Activated T-helper 17 cell treated with anti-CD3 and anti-CD28 coated beads, Interleukin-2, amount 50 U/mL, for 72 hours (primary cell): Measurements from ENCODE around the gene ANKRD52. TPM values are rescaled to one million over a fixed set of nuclear protein-coding genes. Genes with fewer than 3 reads are reported as not detected.
A peak's percentile ranks its signal among the peaks of the same experiment; 100 is the strongest.
"Not testable (repeated sequence)": the region's sequence is repeated elsewhere in the genome, so short reads cannot be mapped to it uniquely, and the experiment has no call there.

Experiments used
- ATAC-seq: fragments of 150-1000 bp; cut with Tn5 transposase; replicated peaks from 2 replicates; pipeline ENCODE4 v1.10.0; 2021; ENCODE audit warnings: mild to moderate bottlenecking, moderate library complexity
- H3K27ac Mint-ChIP-seq: one replicate; pipeline ENCODE4 v1.8.0; 2022; ENCODE audit warnings: mixed read lengths
- H3K27me3 Mint-ChIP-seq: one replicate; pipeline ENCODE4 v1.8.0; 2022; ENCODE audit warnings: mixed read lengths
- H3K36me3 Mint-ChIP-seq: one replicate; pipeline ENCODE4 v1.8.0; 2022; ENCODE audit warnings: low read depth, mild to moderate bottlenecking, mixed read lengths
- H3K4me1 Mint-ChIP-seq: one replicate; pipeline ENCODE4 v1.8.0; 2022; ENCODE audit warnings: mixed read lengths
- H3K4me3 Mint-ChIP-seq: one replicate; pipeline ENCODE4 v1.8.0; 2022; ENCODE audit warnings: mild to moderate bottlenecking, mixed read lengths
- H3K9me3 Mint-ChIP-seq: one replicate; pipeline ENCODE4 v1.8.0; 2022; ENCODE audit warnings: mixed read lengths
- total RNA-seq, 2 donors: library from RNA; stranded (reverse); gene quantifications; one replicate each; pipeline ENCODE4 v1.2.3, GENCODE V29; 2022

The ANKRD52 gene
- total RNA-seq, 2 donors from 2014 or later, result 31.1 to 43.0 TPM

DNA sequence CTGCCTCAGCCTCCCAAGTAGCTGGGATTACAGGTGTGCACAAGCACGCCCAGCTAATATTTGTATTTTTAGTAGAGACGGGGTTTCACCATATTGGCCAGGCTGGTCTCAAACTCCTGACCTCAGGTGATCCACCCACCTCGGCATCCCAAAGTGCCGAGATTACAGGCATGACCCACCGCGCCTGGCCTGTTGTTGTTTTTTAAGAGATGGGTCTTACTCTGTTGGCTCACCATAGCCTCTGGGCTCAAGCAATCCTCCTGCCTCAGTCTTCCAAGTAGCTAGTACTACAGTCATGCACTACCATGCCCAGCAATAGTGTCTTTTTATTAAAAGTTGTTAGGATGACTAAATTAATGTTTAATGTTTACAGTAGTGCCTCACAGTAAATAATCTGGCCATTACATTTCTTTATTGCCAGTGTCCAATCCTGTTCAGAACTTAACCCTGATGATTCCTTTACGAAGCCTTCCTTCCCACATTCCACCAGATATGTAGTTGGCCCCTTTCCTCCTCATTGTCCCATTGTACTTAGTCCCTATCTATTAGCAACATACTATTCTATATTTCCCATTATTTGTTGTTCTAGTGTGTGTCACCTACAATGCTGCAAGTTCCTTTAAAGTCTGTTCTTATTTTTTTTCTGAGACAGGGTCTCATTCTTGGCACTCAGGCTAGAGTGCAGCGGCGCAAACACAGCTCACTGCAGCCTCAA lies 60.1 kb downstream of the ANKRD52 start:
- Mint-ChIP-seq H3K4me1 (peaks cover 5% of the 10 kb centered on the region), H3K27me3 (no peaks in the 10 kb centered on the region), H3K9me3 (no peaks in the 10 kb centered on the region), H3K27ac (no peak overlapping the region), H3K36me3 (no peaks in the 10 kb centered on the region), H3K4me3 (no peak overlapping the region)
- ATAC-seq, result no peak

DNA sequence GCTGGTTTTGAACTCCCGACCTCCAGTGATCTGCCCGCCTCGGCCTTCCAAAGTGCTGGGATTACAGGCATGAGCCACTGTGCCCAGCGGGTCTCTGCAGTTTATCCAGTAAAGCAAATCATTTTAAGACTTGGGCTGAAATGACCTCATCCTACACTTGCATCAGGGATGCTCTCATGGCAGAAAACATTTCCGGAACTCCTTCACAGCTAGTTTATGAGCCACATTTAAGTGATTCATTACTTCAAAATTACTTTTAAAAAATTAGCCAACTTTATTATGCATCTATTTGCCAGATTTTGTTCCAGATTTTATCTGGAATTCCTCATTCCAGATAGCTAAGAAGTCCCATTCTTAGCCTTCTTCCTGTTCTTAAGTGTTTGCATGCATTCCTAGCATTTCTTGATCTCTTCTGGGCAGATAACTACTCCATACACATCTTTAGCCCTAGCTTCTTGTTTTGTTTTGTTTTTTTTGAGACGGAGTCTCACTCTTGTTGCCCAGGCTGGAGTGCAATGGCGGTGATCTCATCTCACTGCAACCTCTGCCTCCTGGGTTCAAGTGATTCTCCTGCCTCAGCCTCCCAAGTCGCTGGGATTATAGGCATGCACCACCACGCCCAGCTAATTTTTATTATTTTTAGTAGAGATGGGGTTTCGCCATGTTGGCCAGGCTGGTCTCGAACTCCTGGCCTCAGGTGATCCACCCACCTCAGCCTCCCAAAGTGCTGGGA lies 61.2 kb downstream of the ANKRD52 start:
- H3K4me1 Mint-ChIP-seq, result peaks cover 10% of the 10 kb centered on the region
- H3K27ac Mint-ChIP-seq, H3K4me3 Mint-ChIP-seq, ATAC-seq, H3K9me3 Mint-ChIP-seq, H3K36me3 Mint-ChIP-seq, H3K27me3 Mint-ChIP-seq: not testable (repeated sequence)

DNA sequence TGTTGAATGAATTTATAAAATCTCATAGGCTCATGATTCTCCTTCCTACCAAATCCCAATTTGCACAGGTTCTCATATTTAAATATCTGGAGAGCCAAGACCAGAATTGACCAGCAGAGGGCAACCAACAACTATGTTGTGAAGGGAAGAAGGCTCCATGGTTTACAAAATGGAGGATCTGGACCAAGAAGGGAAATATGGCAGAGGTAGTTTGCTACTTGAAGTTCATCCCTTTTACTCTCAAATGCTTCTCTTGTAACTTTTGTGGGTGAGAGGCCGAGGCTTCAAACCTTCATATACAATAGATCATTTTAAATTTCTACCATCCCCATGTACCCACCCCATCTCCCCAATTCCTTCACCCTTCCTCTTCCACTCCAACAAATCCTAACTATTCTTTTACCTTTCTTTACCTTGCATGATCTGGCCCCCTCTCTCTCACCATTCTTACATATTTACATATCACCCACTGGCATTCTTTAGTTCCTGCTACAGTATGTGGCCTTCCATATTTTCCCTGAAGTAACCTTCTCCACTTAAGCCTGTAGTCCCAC lies 65.1 kb downstream of the ANKRD52 start:
- H3K9me3 Mint-ChIP-seq, result no peaks in the 10 kb centered on the region
- H3K4me3 Mint-ChIP-seq, result peak overlapping the region; percentile 62
- ATAC-seq, result peak; percentile 23
- H3K4me1 Mint-ChIP-seq, result peaks cover 25% of the 10 kb centered on the region
- no peaks in the 10 kb centered on the region for H3K27me3 Mint-ChIP-seq
- H3K36me3 Mint-ChIP-seq, result peaks cover 18% of the 10 kb centered on the region
- peak overlapping the region; percentile 88 for H3K27ac Mint-ChIP-seq

DNA sequence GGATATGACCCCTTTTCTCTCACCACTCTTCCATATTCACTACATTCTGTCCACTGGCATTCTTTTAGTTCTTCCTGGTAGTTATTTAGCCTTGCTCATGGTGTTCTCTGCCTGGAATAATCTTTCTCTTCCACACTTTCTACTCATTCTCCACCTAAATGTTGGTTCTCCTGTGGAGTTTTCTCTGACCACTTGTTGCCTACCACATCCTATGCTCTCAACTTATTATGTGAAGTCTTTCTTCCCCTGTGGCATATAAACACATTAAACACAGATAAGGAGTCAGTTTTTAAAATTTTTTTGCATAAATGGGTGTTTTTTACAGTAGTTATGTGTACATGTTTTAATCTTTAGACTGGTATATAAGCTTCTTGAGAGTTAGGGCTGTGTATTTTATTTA lies 65.6 kb downstream of the ANKRD52 start:
- H3K27ac Mint-ChIP-seq, result peak overlapping the region; percentile 88
- peaks cover 24% of the 10 kb centered on the region for H3K36me3 Mint-ChIP-seq
- peaks cover 31% of the 10 kb centered on the region for H3K4me1 Mint-ChIP-seq
- ATAC-seq, result no peak
- H3K9me3 Mint-ChIP-seq, result no peaks in the 10 kb centered on the region
- H3K4me3 Mint-ChIP-seq, result peak overlapping the region; percentile 62
- no peaks in the 10 kb centered on the region for H3K27me3 Mint-ChIP-seq

DNA sequence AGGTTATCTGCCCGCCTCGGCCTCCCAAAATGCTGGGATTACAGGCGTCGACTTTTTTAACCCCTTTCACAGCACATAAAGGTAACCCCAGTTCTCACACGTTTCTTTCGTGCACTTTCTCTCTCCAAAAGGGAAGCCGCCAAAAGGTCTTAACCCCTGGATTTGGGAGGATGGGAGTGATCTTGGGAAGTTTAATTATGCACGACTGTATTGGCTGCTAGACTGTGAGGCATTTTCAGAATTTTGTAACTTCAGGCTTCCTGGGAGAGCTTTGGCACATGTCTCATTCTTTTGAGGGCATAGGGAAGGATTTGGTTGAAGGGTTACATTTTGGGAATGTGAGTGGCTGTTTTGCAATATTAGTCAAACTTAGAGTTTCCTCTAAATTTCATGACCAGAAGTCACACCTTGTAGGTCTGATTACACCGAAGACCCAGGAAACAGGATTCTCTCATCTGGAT lies 67.5 kb downstream of the ANKRD52 start:
- Mint-ChIP-seq H3K27me3 (no peaks in the 10 kb centered on the region), H3K4me1 (peaks cover 34% of the 10 kb centered on the region), H3K27ac (peak overlapping the region; percentile 100), H3K36me3 (peaks cover 42% of the 10 kb centered on the region), H3K9me3 (no peaks in the 10 kb centered on the region), H3K4me3 (peak overlapping the region; percentile 91)
- ATAC-seq, result no peak

DNA sequence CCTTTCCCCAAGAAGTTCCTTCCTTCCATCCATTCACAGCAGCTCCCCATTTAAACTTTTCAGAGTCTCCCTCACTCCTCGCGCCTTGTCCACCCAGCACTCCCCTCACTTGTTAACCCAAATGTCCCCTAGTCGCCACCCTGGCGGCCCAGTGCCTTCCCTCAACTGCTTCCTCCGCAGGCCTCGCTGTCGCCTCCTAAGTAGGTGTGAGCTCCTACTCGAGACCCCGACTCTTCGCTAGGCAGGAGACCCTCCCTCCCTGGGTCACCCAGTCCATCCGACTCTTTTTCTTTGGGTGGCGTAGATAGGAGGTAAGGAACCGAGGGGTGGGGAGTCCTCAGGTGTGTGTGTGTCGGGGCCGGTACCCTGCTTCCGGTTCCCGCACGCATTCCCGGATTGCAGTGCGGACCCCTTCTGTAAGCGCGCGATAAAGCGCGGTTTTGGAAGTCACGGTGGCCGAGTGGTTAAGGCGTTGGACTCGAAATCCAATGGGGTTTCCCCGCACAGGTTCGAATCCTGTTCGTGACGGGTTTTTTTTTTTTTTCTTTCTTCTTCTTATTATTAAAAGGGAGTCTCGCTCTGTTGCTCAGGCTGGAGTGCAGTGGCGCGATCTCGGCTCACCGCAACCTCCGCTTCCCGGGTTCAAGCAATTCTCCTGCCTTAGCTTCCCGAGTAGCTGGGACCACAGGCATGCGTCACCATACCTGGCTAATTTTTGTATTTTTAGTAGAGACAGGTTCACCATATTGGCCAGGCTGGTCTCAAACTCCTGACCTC lies 68.1 kb downstream of the ANKRD52 start:
- H3K9me3 Mint-ChIP-seq, result no peaks in the 10 kb centered on the region
- H3K27ac Mint-ChIP-seq, result peak overlapping the region; percentile 100
- ATAC-seq, result peak; percentile 59
- H3K27me3 Mint-ChIP-seq, result no peaks in the 10 kb centered on the region
- H3K36me3 Mint-ChIP-seq, result peaks cover 48% of the 10 kb centered on the region
- H3K4me3 Mint-ChIP-seq, result peak overlapping the region; percentile 91
- peaks cover 35% of the 10 kb centered on the region for H3K4me1 Mint-ChIP-seq

DNA sequence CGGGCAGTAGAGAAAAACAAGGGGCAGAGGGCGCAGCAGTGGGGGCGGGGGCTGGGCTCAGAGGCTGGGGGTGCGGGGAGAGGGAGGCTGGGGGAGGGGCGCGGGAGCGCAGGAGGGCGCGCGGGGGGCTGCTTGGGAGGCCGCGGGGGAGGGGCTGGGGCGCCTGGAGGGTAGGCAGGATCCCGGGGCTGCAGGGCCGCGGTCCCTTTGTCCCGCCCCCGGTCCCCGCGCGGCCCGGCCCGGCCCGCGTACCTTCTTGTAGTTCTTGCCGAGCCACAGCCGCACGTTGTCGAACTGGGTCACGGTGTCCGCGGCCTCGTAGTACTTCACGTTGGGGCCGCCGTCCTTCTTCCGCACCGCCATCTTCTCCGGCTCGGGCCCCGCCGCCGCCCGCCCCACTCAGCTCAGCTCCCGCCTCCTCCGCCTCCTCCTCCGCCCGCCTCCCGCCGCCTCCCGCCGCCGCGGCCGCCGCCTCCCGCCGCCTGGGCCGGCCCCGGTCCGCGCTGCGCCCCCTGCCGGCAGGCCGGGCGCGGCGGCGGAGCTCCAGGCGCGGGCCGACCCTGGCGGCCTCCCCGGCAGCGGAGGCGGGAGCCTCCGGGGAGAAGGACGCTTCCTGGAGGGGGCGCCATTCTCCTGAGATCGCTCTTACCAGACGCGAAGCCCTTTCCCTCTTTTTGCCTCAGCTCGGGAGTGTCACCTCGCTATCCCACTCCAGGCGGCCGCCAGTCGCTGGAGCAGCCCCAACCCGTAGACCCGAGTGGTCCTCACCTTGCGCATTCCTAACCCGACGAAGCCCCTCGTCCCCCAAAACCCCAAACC lies 68.9 kb downstream of the ANKRD52 start, which contains the start of gene SMARCC2:
SMARCC2 (minus strand) TSS at position 385 of the 819 bp plus-strand sequence; CDS start at position 363, 22 bp downstream.
- Mint-ChIP-seq H3K4me1 (peaks cover 35% of the 10 kb centered on the region), H3K36me3 (peaks cover 56% of the 10 kb centered on the region), H3K4me3 (peak within 1 kb of the TSS; percentile 91)

DNA sequence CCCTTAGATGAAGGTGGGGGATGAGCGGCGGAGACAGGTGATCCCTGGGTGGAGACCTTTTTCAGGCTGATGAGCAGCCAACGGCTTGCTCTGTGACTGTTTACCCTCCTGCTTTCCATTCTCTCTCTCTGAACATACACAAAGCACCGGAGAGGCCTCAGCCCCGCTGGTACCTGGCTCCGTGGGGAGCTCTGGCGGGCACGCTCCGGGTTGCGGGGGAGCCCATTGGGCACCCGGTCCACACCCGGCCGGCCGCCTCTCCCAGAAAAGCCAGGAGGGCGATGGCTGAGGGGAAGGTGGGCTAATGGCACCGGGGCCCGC lies 69.4 kb downstream of the ANKRD52 start:
- H3K9me3 Mint-ChIP-seq, result no peaks in the 10 kb centered on the region
- peaks cover 35% of the 10 kb centered on the region for H3K4me1 Mint-ChIP-seq
- H3K27ac Mint-ChIP-seq, result peak overlapping the region; percentile 91
- H3K36me3 Mint-ChIP-seq, result peaks cover 62% of the 10 kb centered on the region
- H3K4me3 Mint-ChIP-seq, result peak overlapping the region; percentile 91
- H3K27me3 Mint-ChIP-seq, result no peaks in the 10 kb centered on the region
- ATAC-seq, result no peak

More for the DNA sequence above, 68.9 kb downstream of the ANKRD52 start, which contains the start of gene SMARCC2:
- no peaks in the 10 kb centered on the region for H3K27me3 Mint-ChIP-seq
- H3K9me3 Mint-ChIP-seq, result no peaks in the 10 kb centered on the region
- H3K27ac Mint-ChIP-seq, result peak within 1 kb of the TSS; percentile 100
- ATAC-seq, result peak; percentile 87

DNA sequence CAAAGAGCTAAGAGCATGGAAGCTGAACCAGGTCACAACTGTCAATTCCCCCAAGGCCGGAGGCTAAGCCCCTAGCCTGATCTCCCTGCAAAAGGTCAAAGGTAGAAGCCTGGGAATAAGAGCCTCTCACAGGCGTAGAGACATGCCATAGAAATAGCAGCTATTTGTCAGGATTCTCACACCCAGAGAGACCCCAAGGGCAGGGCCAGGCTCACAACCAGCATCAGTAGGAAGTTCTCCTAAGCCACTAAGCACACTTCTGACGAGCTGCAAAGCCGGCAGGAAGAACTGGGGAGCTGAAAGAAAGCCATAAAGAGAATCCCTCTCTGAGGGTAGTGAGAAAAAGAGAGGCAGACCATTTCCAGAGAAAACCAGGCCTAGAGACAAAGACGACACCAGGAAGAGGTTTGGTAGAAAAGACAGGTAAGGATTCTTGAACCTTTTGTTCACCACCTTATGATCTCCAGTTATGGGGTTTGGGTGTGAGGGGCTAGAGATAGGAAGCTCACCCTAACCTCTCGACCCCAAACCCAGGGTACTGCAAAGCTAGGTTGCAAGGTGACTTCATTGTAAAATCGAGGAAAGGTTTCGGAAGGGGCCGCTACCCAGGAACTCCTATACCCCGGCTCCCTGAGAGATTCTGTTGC lies 69.9 kb downstream of the ANKRD52 start:
- H3K36me3 Mint-ChIP-seq, result peaks cover 67% of the 10 kb centered on the region
- H3K27ac Mint-ChIP-seq, result peak overlapping the region; percentile 91
- no peak for ATAC-seq

More for the DNA sequence above, 69.9 kb downstream of the ANKRD52 start:
- Mint-ChIP-seq H3K4me1 (peaks cover 32% of the 10 kb centered on the region), H3K4me3 (peak overlapping the region; percentile 91), H3K9me3 (no peaks in the 10 kb centered on the region), H3K27me3 (no peaks in the 10 kb centered on the region)

Other genes starting within 250 kb of the ANKRD52 start
- 10 to 100 TPM; 19.1 to 20.3 TPM for gene IKZF4, start 237.3 kb downstream of the ANKRD52 start, total RNA-seq
- gene RPS26, start 216.5 kb downstream of the ANKRD52 start, total RNA-seq, result 10 to 100 TPM; 32.5 to 36.1 TPM
- under 1 TPM; 0.56 to 0.64 TPM for gene ERBB3, start 178.2 kb downstream of the ANKRD52 start, total RNA-seq
- 100 to 1,000 TPM; 213 to 427 TPM for gene PA2G4, start 153.8 kb downstream of the ANKRD52 start, total RNA-seq
- 1,000 to 10,000 TPM; 4,564 to 4,582 TPM for gene RPL41, start 141.8 kb downstream of the ANKRD52 start, total RNA-seq
- 1 to 10 TPM; 7.8 to 8.0 TPM for gene ZC3H10, start 140.1 kb downstream of the ANKRD52 start, total RNA-seq
- 100 to 1,000 TPM; 234 to 236 TPM for gene ESYT1, start 130.1 kb downstream of the ANKRD52 start, total RNA-seq
- gene MYL6B, start 105.8 kb downstream of the ANKRD52 start, total RNA-seq, result 100 to 1,000 TPM in 1 of 2 donors, 10 to 100 TPM in 1; 96.9 to 114 TPM
- 1,000 to 10,000 TPM in 1 of 2 donors, 100 to 1,000 TPM in 1; 974 to 1,528 TPM for gene MYL6, start 100.0 kb downstream of the ANKRD52 start, total RNA-seq
- gene SMARCC2, start 68.9 kb downstream of the ANKRD52 start, total RNA-seq, result 100 to 1,000 TPM; 104 to 114 TPM
- gene RNF41, start 36.5 kb downstream of the ANKRD52 start, total RNA-seq, result 10 to 100 TPM; 31.4 to 33.0 TPM
- 10 to 100 TPM; 61.0 to 96.6 TPM for gene NABP2, start 34.0 kb downstream of the ANKRD52 start, total RNA-seq
- under 1 TPM in 1 of 2 donors, not detected in 1; 0.41 TPM for gene SLC39A5, start 28.3 kb downstream of the ANKRD52 start, total RNA-seq
- 1 to 10 TPM; 5.3 to 9.7 TPM for gene COQ10A, start 8.6 kb upstream of the ANKRD52 start, total RNA-seq
- 100 to 1,000 TPM; 230 to 363 TPM for gene CS, start 41.9 kb upstream of the ANKRD52 start, total RNA-seq
- 100 to 1,000 TPM in 1 of 2 donors, 10 to 100 TPM in 1; 86.5 to 165 TPM for gene CNPY2, start 57.6 kb upstream of the ANKRD52 start, total RNA-seq
- gene PAN2, start 75.6 kb upstream of the ANKRD52 start, total RNA-seq, result 10 to 100 TPM; 24.4 to 74.5 TPM
- 10 to 100 TPM in 1 of 2 donors, 1 to 10 TPM in 1; 9.8 to 67.1 TPM for gene IL23A, start 80.5 kb upstream of the ANKRD52 start, total RNA-seq
- gene STAT2, start 101.7 kb upstream of the ANKRD52 start, total RNA-seq, result 100 to 1,000 TPM in 1 of 2 donors, 10 to 100 TPM in 1; 85.0 to 144 TPM
- gene APOF, start 104.5 kb upstream of the ANKRD52 start, total RNA-seq, result not detected
- gene TIMELESS, start 191.0 kb upstream of the ANKRD52 start, total RNA-seq, result 10 to 100 TPM; 36.6 to 57.4 TPM
- gene MIP, start 196.3 kb upstream of the ANKRD52 start, total RNA-seq, result not detected
- 1 to 10 TPM; 3.9 to 4.2 TPM for gene SPRYD4, start 210.2 kb upstream of the ANKRD52 start, total RNA-seq
- 1 to 10 TPM; 1.3 to 4.7 TPM for gene GLS2, start 229.8 kb upstream of the ANKRD52 start, total RNA-seq